Astrocyte (in vitro differentiated cells and primary cell): ENCODE measurements around the gene DOCK11.

Experiments used
- EZH2 ChIP-seq: IDR thresholded peaks from 2 replicates; pipeline ENCODE4 v1.6.1; 2012; ENCODE audit warnings: mild to moderate bottlenecking, low read length, inconsistent platforms; ENCODE audit not compliant: insufficient read depth
- TF ChIP-seq, protein P1 (sequence below): IDR thresholded peaks from 2 replicates; pipeline ENCODE4 v1.5.1; 2011; ENCODE audit warnings: low read depth, mild to moderate bottlenecking, inconsistent platforms, low read length, moderate library complexity; ENCODE audit not compliant: insufficient read depth

DNA sequence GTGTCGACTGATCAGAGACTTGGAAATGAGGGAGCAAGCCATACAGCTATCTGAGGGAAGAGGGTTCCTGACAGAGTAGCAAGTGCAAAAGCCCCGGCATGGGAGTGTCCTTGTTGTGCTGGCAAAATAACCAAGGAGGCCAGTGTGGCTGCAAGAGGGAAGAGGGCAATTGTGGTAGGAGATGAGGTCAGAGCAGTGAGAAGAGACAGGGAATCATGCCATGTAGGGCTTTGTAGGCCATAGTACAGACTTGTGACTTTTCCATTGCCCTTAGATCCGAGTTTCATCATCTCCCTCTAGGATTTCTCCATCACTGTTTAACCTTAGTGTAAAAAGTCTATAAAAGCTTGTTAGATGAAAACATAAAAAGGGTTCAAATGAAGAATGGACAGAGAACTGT, 76.2 kb downstream of the DOCK11 start:
- TF ChIP-seq EZH2 = no peak
- TF ChIP-seq, protein P1, sequence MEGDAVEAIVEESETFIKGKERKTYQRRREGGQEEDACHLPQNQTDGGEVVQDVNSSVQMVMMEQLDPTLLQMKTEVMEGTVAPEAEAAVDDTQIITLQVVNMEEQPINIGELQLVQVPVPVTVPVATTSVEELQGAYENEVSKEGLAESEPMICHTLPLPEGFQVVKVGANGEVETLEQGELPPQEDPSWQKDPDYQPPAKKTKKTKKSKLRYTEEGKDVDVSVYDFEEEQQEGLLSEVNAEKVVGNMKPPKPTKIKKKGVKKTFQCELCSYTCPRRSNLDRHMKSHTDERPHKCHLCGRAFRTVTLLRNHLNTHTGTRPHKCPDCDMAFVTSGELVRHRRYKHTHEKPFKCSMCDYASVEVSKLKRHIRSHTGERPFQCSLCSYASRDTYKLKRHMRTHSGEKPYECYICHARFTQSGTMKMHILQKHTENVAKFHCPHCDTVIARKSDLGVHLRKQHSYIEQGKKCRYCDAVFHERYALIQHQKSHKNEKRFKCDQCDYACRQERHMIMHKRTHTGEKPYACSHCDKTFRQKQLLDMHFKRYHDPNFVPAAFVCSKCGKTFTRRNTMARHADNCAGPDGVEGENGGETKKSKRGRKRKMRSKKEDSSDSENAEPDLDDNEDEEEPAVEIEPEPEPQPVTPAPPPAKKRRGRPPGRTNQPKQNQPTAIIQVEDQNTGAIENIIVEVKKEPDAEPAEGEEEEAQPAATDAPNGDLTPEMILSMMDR = no peak
